Activated CD4-positive, alpha-beta T cell treated with anti-CD3 and anti-CD28 coated beads for 24 hours (primary cell): ENCODE data around the gene CNTD1.
"Not testable (repeated sequence)": the region's sequence is repeated elsewhere in the genome, so short reads cannot be mapped to it uniquely, and the experiment has no call there.

ENCODE experiments used
- DNase-seq, 2 donors: peaks; one replicate each; pipeline ENCODE4 v3.0.0-alpha.2; 2020; ENCODE audit warnings: low read depth in 2 of 2

CNTD1 gene

DNA sequence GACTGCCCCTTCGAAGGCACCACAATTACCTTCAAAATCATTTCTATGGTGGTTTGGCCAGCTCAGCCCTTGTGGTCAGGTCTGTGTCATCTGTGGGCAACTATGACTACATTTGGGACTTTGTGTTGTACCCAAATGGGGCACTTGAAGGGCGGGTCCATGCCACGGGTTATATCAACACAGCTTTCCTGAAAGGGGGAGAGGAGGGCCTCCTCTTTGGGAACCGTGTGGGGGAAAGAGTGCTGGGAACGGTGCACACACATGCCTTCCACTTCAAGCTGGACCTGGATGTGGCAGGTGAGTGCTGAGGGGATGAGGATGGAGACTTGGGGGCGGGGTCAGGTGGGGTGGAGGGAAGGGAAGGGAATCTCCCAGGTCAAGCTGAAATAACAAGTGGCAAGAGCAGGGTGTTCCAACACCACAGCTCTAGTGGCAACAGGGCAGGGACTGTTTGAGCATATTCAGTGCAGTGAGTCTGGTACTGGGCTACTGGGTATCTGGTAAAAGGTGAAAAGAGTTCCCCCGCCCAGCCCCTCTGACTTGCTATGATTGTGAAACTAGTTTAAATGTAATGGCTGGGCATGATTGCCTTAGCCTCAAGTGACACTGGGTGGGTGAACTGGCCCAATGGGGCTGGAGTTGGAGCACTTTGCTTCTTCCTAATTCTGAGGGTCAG lies 47.4 kb downstream of the CNTD1 start:
- DNase-seq = peak in 1 of 2 donors; percentile 17

DNA sequence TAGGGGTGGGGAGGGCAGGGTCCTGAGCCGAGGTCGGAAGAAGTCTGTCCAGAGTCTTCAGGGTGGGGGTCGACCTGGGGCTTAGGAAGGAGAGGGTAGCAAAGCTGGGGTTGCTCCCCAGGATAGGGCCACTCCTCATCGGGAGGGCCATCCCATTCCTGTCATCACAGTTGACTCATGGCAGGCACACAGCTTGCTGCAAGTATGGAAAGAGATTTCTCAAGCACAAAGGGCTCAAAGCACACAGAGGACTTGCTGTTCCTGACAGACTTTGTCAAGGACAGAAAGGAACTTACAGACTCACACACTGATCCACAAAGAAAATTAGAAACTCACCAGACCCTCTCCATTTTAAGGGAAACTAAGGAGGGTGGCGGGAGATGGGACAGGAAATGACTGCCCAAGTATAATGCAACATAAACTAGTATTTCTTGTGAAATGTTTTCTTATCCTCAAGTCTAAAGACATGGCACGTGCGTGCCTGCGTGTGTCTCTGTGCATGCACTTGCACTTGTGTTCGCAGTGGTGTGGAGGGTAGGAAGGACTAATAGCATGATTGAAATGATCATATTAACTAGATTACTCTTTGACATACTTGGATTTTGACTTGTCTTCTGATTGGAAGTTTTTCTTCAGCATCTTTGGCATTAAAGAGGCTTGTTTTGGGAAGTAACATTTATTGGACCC lies 48.1 kb downstream of the CNTD1 start:
- DNase-seq = no peak

DNA sequence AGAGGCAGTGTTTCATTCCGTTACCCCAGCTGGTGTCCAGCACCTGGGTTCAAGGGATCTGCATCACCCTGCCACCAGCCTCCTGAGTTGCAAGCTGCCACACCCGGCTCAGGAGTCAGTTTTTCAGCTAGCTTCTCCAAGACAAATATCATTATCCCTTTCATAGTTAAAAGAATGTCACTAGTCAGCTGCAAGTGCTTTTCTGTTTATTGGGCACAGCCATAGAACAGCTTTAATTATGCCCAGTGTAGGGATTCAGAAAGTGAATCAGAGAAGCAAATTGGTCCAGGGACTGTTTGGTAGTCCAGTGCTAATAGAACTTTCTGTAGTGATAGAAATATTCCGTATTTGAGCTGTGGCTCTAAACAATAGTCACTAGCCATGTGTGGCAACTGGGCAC lies 49.4 kb downstream of the CNTD1 start:
- DNase-seq = no peak

- DNase-seq = no peak
Observed at GRCh38 chr17:42849031-42849430, 50.4 kb downstream of the CNTD1 start.

DNA sequence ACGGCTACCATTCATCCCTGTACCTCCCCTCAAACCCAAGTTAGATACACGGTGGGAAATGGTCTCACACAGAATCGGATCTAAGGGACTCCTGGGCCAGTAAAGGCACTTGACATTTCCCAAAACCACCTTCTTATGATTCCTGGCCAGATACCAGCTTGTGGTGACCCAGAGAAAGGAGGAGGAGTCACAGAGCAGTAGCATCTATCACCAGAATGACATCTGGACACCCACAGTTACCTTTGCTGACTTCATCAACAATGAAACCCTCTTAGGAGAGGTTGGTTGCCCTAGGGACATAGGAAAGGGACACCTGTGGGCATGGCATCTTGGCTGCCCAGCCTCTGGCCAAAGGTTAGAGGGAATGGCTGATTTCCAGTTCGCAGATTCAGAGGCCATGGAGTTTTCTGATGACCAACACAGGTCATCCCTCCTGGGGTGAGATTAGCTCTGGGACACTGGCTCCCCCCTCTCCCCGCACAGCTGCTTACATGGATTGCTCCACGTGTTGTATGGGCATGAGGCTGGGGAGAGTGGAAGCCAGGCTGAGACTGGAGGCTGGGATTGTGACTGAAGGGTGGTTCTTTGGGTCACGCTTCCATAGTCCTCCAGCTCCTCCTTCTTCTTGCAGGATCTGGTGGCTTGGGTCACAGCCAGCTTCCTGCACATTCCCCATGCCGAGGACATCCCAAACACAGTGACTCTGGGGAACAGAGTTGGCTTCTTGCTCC lies 51.0 kb downstream of the CNTD1 start:
- DNase-seq = no peak

DNA sequence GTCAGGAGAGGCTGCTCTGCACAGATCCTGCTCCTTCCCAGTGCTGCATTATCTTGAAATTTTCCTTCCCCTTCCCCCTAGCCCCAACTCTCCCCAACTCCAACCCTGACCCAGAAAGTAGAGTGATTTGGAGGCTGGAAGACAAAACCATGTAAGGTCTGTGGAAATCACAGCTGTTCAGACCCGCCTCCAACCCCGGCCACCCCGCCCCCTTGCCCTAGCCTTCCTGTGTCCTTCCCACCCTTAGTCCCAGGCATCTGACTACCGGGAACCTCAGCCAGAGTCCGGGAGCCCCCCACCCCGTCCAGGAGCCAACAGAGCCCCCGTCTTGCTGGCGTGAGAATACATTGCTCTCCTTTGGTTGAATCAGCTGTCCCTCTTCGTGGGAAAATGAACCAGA lies 52.3 kb downstream of the CNTD1 start, which contains the start of gene AOC3:
AOC3 (plus strand) TSS at position 246 of the 400 bp plus-strand sequence; CDS start at position 391, 145 bp downstream.
- no peak for DNase-seq

- DNase-seq = not testable (repeated sequence)
Observed at GRCh38 chr17:42851371-42852240, 52.9 kb downstream of the CNTD1 start.

GRCh38 chr17:42852351-42852750 lies 53.7 kb downstream of the CNTD1 start:
- no peak for DNase-seq

DNA sequence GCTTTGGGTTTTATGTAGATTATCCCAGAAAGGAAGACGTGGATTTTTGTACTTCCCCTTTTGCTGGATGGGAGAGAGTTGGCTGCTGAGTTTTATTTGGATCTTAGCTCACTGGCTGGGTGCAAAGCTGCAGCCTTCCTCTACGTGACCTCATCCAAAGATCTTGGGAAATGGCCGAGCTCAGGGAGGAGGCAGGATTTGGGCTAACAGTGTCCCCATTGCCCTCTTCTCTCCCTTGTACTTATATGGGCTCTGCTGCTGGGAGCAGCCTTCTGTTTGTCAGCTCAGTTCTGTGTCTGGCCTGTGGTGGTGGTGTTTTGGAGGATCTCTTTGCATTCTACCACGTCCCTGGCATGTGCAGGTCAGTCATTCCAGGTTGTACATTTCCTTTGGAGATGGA lies 54.3 kb downstream of the CNTD1 start:
- DNase-seq = no peak

DNA sequence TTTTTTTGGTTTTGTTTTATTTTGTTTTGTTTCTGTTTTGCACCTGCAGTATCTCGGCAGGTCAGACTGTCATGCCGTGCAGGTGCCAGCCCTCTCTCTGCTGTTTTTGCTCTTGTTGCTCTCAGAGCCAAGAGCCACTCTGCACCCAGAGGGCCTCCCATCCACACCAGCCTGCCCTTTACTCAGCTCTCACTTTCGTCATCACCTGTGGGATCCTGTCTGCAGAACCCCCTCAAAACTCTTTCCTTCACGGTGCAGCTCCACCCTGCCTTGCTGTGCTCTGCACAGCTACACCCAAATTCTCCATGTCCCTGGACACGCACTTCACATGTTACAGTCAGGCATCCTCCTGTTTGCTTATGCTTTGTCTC lies 54.9 kb downstream of the CNTD1 start:
- DNase-seq = no peak

DNA sequence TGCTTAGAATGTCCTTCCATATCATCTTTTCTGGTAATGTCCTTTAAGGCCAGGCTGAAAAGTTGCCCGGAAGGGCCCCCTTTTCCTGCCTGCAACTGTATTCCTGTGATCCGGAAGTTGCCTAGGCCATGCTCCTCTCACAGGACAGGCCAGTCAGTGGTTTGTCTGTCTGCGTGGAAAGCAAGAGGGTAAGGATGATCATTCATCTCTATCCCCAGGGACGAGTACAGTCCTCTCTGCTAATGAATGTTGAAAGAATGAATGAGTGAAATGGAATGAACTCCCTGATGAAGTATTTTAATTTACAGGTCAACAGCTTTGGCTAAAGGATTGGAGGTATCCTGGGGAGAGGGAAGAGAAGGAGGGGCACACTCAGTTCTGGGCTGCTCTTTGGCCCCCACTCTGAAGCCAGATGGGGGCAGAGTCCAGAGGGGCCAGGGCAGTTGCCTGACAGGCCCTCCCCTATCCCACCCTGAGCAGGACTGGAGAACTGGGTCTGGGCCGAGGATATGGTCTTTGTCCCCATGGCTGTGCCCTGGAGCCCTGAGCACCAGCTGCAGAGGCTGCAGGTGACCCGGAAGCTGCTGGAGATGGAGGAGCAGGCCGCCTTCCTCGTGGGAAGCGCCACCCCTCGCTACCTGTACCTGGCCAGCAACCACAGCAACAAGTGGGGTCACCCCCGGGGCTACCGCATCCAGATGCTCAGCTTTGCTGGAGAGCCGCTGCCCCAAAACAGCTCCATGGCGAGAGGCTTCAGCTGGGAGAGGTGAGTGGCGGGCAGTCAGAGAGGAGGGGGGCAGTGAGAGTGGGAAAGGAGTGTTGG lies 55.5 kb downstream of the CNTD1 start:
- no peak for DNase-seq

DNA sequence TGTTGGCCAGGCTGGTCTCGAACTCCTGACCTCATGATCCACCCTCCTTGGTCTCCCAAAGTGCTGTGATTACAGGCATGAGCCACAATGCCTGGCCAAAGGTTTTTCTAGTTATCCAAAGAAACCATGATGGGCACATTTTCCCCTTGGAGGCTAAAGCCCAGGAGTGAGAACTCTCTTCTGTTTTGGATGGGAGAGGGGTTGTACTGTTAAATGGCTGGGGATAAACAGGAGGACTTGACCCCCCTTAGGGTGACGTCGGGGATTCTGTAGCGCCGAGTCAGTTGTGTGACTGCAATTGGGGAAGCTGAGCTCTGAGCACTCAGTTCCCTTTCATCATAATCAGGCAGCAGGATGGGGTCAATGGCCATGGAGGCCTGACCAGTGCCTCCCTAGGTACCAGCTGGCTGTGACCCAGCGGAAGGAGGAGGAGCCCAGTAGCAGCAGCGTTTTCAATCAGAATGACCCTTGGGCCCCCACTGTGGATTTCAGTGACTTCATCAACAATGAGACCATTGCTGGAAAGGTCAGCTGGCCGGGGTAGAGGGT lies 56.5 kb downstream of the CNTD1 start:
- no peak for DNase-seq

GRCh38 chr17:42856093-42856492 lies 57.4 kb downstream of the CNTD1 start:
- not testable (repeated sequence) for DNase-seq

- DNase-seq = not testable (repeated sequence)
Observed at GRCh38 chr17:42856516-42856915, 57.9 kb downstream of the CNTD1 start.

DNA sequence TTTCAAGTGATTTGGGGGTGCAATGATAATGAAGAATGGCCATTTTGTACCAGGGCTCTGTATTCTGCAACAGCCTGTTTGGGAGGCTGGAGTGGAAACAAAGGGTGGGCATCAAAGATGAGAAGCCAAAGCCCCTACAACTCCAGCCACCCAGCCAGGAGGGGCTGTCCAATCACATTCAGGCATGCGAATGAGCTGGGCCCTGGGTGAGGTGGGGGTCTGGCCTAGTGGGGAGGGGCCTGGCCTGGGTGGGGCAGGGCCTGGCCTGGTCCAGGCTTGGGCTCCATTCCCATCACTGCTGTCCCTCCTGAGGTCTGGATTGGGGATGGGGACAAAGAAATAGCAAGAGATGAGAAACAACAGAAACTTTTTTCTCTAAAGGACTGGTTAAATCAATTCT lies 58.7 kb downstream of the CNTD1 start:
- no peak for DNase-seq
